HG02588 (cell line): ENCODE data around the gene CRY1.

Source experiments
- ATAC-seq: cut with Tn5 transposase; IDR thresholded peaks from one replicate; pipeline ENCODE4 v1.9.1; 2021; ENCODE audit warnings: mild to moderate bottlenecking, moderate library complexity; ENCODE audit not compliant: unreplicated experiment

The CRY1 gene

GRCh38 chr12:106974511-106974910 lies 118.8 kb downstream of the CRY1 start:
- ATAC-seq: peak; percentile 80

GRCh38 chr12:106973545-106973944 lies 119.8 kb downstream of the CRY1 start:
- ATAC-seq: no peak

GRCh38 chr12:106971065-106971464 lies 122.3 kb downstream of the CRY1 start:
- no peak for ATAC-seq

- no peak for ATAC-seq
Observed at GRCh38 chr12:106964526-106964925, 128.8 kb downstream of the CRY1 start.

- ATAC-seq: no peak
Observed at GRCh38 chr12:106962286-106962685, 131.1 kb downstream of the CRY1 start.

GRCh38 chr12:106960443-106960842 lies 132.9 kb downstream of the CRY1 start:
- no peak for ATAC-seq

- ATAC-seq: no peak
Observed at GRCh38 chr12:106957583-106957982, 135.8 kb downstream of the CRY1 start.

GRCh38 chr12:106956048-106956578 lies 137.2 kb downstream of the CRY1 start:
- no peak for ATAC-seq

GRCh38 chr12:106955377-106956047 lies 137.8 kb downstream of the CRY1 start, which contains the start of gene TMEM263:
Gene TMEM263 (plus strand): TSS chr12:106955907. CDS start chr12:106967117, 11,210 bp downstream.
- ATAC-seq: peak; percentile 81

GRCh38 chr12:106954462-106955376 lies 138.6 kb downstream of the CRY1 start:
- ATAC-seq: no peak

- no peak for ATAC-seq
Observed at GRCh38 chr12:106953352-106954250, 139.7 kb downstream of the CRY1 start.

- ATAC-seq: no peak
Observed at GRCh38 chr12:106950591-106950990, 142.8 kb downstream of the CRY1 start.

- no peak for ATAC-seq
Observed at GRCh38 chr12:106947461-106947860, 145.9 kb downstream of the CRY1 start.

- ATAC-seq: no peak
Observed at GRCh38 chr12:106945261-106945851, 148.0 kb downstream of the CRY1 start.

GRCh38 chr12:106942775-106943174 lies 150.6 kb downstream of the CRY1 start:
- ATAC-seq: no peak

GRCh38 chr12:106941481-106942156 lies 151.7 kb downstream of the CRY1 start:
- ATAC-seq: no peak
